ENCODE results near the gene RANBP1.
"Not testable (repeated sequence)": the region's sequence is repeated elsewhere in the genome, so short reads cannot be mapped to it uniquely, and the experiment has no call there.

Gene RANBP1

DNA sequence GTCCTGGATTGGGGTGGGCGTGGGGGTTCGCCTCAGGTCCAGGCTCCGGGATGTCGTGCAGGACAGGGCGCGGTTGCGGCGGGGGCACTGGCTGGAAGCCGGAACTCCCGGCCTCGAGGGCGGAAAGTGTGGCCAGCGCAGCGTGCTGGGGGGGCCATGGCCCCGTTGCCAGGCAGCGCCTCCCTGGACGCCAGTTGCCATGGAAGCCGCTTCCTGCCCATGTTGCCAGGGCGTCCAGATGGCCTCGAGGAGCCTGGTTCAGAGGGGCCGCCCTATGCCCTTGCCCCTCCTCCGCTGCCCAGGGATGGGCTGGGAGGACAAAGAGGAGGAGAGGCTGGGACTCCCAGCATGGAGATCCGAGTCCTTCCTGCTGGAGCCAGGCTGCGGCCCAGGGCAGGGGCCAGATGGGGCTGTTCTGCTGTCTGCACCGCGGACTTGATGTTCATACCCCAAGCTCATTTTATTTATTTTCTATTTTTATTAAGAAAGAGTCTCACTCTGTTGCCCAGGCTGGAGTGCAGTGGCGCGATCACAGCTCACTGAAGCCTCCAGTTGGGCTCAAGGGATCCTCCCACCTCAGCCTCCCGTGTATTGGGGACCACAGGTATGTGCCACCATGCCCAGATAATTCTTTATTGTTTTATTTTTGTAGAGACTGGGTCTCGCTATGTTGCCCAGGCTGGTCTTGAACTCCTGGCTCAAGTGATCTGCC, 39.6 kb downstream of the RANBP1 start:
- no peak for DNase-seq (ENCODE audit: low read depth)
- TF ChIP-seq, protein P1, sequence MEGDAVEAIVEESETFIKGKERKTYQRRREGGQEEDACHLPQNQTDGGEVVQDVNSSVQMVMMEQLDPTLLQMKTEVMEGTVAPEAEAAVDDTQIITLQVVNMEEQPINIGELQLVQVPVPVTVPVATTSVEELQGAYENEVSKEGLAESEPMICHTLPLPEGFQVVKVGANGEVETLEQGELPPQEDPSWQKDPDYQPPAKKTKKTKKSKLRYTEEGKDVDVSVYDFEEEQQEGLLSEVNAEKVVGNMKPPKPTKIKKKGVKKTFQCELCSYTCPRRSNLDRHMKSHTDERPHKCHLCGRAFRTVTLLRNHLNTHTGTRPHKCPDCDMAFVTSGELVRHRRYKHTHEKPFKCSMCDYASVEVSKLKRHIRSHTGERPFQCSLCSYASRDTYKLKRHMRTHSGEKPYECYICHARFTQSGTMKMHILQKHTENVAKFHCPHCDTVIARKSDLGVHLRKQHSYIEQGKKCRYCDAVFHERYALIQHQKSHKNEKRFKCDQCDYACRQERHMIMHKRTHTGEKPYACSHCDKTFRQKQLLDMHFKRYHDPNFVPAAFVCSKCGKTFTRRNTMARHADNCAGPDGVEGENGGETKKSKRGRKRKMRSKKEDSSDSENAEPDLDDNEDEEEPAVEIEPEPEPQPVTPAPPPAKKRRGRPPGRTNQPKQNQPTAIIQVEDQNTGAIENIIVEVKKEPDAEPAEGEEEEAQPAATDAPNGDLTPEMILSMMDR (IDR thresholded peaks at IDR 0.05; ENCODE audit: control insufficient read depth, extremely low read depth, insufficient read depth): no peak
- no peak overlapping the region for H3K4me3 ChIP-seq (ENCODE audit: low read depth, low read length)

DNA sequence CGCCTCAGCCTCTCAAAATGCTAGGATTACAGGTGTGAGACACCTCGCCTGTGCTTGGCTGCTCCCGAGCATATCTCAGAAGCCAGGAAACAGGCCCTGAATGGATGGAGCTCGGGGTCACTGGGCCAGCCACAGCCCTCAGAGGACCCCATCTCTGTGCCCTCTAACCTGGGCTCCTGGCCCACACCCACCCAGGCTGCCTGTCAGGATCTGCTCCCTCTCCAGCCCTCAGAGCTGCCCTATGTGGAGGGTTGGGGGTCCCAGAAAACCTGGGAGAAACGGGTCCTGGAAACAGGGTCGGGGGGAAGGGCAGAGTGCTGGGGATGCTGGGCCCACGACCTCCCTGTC, 40.1 kb downstream of the RANBP1 start:
- no peak overlapping the region for H3K4me3 ChIP-seq (ENCODE audit: low read depth, low read length)
- no peak for DNase-seq (ENCODE audit: low read depth)
- TF ChIP-seq, protein P1 (IDR thresholded peaks at IDR 0.05; ENCODE audit: control insufficient read depth, extremely low read depth, insufficient read depth): no peak

DNA sequence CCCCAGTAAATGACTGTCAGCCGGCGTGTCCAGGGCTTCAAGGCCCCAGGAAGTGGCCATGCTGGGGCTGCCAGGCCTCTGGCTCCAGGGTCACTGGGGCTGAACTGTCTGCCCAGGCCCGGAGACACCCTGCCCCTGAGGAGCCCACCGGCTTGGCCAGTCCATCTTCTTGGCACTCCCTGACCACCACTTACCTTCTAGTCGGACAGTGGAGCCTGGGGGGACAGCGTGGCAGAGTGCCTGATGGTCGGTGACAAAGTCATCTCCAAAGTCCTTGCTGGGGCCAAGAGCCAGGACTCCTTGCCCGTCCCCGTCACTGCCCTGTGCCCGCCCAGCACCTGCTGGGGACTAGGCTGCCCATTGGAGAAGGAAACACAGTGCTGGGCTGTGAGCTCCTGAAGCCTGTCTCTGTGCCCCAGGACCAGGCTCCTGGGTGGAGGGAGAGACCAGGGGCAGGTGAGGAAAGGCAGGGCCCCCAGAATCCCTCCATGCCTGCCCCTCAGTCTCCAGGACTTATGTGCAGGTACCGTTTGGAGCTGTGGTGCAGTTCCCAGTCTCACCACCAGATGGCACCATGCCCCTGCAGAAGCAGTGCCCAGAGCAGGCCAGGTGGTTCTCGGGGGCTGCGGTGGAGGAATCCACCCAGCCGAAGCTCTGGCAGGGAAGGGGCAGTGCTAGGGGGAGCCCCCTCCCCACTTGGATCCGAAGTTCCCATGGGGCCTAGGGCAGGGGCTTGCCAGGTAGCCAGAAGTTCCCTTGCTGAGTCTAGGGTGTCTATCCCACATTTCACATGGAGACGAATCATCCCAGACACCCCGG, 40.9 kb downstream of the RANBP1 start:
- TF ChIP-seq, protein P1 (IDR thresholded peaks at IDR 0.05; ENCODE audit: control insufficient read depth, extremely low read depth, insufficient read depth): peak; percentile 97

DNA sequence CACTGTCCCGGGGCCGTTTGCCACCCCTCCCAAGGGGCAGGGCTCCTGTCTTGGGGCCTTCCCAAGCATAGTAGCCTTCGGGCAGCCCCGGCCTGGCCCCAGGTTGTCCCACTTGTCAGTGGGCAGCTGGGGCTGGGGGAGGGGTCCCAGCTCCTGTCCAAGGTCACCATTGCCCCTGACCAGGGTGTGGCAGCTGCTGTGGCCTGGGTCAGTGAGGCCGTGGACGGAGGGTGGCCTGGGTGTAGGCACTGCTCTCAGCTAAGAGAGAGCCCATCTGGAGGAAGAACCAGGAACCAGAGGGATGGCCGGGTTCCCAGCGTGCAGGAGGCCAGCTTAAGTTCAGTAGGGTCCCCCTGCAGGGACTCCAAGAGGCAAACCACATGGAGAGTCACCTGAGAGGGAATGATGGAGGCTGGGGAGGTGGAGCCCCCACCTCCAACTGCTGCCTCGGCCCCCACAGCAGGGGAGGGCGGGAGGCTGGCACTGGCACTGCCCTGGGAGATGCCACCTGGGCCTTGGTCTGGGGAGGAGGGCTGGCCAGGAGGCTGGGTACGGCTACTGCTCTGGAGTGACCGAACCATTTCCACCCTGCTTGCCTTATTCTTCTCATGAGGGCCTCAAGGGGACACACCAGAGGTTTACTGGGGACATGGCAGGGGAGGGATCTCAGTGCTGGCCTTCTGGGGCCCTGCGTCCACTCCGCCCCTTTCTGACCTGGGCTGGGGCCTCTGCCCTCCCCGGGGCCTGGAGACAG, 41.7 kb downstream of the RANBP1 start:
- no peak for DNase-seq (ENCODE audit: low read depth)
- no peak overlapping the region for H3K4me3 ChIP-seq (ENCODE audit: low read depth, low read length)
- TF ChIP-seq, protein P1 (IDR thresholded peaks at IDR 0.05; ENCODE audit: control insufficient read depth, extremely low read depth, insufficient read depth): no peak

More for the DNA sequence above, 40.9 kb downstream of the RANBP1 start:
- H3K4me3 ChIP-seq (ENCODE audit: low read depth, low read length): no peak overlapping the region
- DNase-seq (ENCODE audit: low read depth): peak; percentile 27

DNA sequence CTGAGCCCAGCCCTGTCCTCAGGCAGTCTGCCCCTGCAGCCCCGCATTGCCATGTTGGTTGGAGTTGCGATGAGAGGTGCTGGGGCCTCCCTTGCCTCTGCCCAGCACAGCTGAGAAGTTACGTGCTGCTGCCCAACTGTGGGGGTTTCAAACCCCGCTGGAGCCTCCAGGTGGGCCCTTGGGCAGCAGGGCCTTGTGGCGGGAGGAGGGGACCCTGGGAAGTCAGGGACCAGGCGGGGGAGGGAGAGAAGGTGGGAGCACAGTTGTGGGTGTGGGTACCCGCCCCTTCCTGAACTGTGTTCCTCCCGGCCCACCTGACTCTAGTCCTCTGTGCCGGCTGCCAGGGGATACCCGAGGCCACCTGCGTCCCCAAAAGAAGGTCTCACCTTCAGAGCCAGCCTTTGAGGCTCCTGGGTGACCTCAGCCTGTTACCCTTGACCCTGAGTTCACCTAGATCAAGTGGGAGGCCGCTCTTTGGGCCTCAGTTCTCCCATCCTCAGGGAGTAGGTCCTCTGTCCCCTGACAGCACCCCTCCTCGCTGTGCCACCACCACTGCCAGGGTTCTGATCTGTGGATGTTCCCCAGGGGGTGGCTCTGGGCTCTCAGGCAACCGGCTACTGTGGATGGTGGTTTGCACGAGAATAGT, 42.6 kb downstream of the RANBP1 start:
- DNase-seq (ENCODE audit: low read depth): no peak
- H3K4me3 ChIP-seq (ENCODE audit: low read depth, low read length): no peak overlapping the region
- TF ChIP-seq, protein P1 (IDR thresholded peaks at IDR 0.05; ENCODE audit: control insufficient read depth, extremely low read depth, insufficient read depth): no peak

DNA sequence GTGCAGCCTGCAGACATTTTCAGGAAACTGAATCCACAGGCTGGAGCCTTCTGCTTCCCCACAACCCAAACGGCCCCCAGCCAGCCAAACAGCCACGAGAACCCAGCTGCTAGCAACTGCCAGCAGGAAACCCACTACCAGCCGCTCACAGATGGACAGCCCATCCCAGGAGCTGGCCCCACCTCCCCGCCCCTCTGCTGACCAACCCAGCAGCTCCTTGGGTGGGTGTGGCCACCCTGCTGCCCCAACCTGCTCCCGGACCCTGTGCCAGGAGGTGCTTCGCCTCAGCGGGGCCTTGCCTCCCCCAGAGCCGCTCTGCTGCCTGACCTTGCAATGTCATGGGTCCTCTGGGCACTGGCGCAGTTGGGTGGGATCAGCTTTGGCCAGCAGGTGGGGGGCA, 43.2 kb downstream of the RANBP1 start:
- TF ChIP-seq, protein P1 (IDR thresholded peaks at IDR 0.05; ENCODE audit: control insufficient read depth, extremely low read depth, insufficient read depth): no peak
- H3K4me3 ChIP-seq (ENCODE audit: low read depth, low read length): no peak overlapping the region
- no peak for DNase-seq (ENCODE audit: low read depth)

DNA sequence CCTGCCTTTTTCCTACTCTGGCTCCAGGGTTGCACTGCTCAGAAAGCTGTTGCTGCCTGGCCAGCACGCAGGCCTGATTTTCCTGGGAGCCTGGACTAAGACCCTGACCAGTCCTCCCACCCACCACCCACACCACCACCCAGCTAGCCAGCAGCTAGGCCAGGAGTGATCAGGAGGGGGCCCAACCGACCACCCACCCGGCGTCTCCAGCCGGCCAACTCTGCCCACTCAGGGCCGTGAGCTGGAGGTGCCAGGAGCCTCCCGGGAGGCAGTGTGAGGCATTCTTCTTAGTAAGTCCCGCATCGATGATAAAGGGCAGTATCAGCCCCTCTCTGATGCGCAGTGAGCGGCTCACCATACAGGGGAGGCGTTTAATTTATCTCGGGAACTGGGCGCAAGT, 43.6 kb downstream of the RANBP1 start:
- DNase-seq (ENCODE audit: low read depth); H3K4me3 ChIP-seq (ENCODE audit: low read depth, low read length): not testable (repeated sequence)
